Measurements from ENCODE around the gene ZBTB14.

DNA sequence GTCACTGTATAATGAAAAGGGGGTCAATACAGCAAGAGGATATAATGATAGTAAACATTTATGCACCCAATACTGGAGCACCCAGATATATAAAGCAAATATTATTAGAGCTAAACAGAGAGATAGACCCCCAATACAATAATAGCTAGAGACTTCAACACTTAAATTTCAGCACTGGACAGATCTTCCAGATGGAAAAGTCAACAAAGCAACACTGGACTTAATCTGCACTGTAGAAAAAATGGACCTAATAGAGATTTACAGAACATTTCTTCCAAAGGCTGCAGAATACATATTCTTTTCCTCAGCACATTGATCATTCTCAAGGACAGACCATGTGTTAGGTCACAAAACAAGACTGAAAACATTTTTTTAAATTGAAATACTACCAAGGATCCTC is 26.7 kb downstream of the ZBTB14 start:
- TF ChIP-seq CTCF (IDR thresholded peaks at IDR 0.05) = no peak
- no peak for TF ChIP-seq POLR2A (IDR thresholded peaks at IDR 0.05)
- TF ChIP-seq EP300 (IDR thresholded peaks at IDR 0.05) = no peak

Data from tibial nerve (tissue), 4 donors.